HG02973 (cell line): Measurements from ENCODE around the gene PCDHGC3.

Experiments used
- ATAC-seq: cut with Tn5 transposase; IDR thresholded peaks from one replicate; pipeline ENCODE4 v1.9.1; 2021; ENCODE audit warnings: moderate library complexity; ENCODE audit not compliant: unreplicated experiment

The PCDHGC3 gene

DNA sequence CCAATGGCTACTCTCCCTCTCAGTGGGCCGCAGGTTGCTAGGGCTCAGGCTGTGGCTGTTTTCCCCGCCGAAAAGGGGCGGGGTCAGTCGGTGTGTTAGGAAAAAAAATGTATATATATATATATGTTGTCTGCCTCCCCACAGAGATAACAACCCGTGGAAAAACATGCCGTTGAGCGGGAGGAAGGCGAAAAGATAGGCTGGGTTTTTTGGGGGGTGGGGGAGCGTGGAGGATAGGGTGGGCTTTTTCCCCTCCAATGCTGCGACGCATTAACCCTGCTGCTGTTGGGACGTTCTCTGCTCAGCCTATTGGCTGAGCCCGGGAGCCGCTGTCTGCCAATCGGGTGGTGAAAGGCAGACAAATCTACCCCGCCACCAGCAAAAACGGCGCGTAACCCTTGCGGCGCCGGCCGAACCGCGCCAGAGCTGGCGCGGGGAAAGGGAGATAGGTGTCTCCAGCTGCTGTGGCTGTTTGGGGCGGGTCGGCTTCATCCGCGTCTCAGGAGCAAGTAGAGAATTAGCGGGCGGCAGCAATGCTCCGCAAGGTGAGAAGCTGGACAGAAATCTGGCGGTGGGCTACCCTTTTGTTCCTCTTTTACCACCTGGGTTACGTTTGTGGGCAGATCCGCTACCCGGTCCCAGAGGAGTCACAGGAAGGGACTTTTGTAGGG, 9.0 kb downstream of the PCDHGC3 start, which contains the start of gene PCDHGC4:
PCDHGC4 (plus strand) TSS at position 390 of the 671 bp plus-strand sequence; CDS start at position 534, 144 bp downstream.
- no peak for ATAC-seq

DNA sequence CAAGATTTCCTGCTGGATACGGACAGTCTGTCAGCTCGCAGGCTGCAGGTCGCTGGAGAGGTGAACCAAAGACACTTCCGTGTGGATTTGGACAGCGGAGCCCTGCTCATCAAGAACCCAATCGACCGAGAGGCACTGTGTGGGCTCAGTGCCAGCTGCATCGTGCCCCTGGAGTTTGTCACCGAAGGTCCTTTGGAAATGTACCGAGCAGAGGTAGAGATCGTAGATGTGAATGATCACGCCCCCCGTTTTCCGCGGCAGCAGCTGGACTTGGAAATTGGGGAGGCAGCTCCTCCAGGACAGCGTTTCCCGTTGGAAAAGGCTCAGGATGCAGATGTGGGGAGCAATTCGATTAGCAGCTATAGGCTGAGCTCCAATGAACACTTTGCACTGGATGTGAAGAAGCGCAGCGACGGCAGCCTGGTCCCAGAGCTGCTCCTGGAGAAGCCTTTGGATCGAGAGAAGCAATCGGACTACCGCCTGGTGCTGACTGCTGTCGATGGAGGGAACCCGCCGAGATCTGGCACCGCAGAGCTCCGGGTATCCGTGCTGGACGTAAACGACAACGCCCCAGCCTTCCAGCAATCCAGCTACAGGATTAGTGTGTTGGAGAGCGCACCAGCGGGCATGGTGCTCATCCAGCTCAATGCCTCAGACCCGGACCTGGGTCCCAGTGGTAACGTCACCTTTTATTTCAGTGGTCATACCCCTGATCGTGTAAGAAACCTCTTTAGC, 9.7 kb downstream of the PCDHGC3 start:
- no peak for ATAC-seq

DNA sequence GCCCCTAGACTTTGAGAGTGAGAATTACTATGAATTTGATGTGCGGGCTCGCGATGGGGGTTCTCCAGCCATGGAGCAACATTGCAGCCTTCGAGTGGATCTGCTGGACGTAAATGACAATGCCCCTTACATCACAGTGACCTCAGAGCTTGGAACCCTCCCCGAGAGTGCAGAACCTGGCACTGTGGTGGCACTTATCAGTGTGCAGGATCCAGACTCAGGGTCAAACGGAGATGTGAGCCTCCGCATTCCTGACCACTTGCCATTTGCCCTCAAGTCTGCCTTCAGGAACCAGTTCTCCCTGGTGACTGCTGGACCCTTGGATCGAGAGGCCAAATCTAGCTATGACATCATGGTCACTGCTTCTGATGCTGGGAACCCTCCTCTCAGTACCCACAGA, 10.3 kb downstream of the PCDHGC3 start:
- ATAC-seq: no peak

DNA sequence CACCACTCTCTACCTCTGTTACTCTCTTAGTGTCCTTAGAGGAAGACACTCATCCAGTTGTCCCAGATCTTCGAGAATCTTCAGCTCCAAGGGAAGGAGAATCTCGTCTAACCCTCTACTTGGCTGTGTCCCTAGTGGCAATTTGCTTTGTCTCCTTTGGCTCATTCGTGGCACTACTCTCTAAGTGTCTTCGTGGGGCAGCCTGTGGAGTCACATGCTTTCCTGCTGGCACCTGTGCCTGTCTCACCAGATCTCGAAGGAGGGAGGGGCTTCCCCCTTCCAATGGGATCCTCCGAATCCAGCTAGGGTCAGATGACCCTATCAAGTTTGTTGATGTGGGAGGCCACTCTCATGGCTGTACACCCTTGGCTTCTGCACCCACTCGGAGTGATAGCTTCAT, 11.4 kb downstream of the PCDHGC3 start:
- ATAC-seq: no peak

DNA sequence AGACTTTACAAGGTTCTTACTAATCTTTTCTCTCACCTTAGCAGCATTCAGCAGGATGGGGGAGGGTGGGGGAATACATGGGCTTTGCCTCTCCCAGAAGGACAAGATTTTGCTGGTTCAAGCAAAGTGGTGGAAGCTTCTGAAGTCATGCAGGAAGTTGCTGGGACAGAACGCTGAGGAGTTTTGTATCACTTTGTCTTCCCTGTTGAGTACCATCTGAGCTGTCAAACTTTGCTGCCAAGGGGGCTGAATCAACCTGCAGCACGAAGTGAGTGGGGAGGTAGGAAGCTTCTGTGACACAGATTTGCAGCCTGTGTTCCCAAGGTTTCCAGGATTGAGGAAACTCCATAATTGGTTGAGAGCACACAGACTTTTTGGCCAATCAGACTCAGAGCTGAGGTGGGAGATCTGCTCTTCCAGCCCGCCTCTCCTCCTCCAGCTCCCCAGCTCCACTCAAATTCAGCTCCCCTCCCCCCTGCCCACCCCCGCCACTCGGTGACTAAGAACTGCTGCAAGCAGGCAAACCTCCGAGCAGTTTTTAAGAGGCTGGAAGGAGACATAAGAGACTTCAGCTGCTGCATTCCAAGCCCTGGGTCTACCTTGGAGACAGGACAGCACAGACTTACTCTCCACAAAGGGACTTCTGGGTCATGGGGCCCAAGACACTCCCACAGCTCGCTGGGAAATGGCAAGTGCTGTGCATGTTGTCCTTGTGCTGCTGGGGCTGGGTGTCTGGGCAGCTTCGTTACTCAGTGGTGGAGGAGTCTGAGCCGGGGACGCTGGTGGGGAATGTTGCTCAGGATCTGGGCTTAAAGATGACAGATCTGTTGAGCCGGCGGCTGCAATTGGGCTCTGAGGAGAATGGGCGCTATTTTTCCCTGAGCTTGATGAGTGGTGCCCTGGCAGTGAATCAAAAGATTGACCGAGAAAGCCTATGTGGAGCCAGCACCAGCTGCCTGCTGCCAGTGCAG, 13.1 kb downstream of the PCDHGC3 start, which contains the start of gene PCDHGC5:
PCDHGC5 (plus strand) TSS at position 491 of the 971 bp plus-strand sequence; CDS start at position 651, 160 bp downstream.
- no peak for ATAC-seq

DNA sequence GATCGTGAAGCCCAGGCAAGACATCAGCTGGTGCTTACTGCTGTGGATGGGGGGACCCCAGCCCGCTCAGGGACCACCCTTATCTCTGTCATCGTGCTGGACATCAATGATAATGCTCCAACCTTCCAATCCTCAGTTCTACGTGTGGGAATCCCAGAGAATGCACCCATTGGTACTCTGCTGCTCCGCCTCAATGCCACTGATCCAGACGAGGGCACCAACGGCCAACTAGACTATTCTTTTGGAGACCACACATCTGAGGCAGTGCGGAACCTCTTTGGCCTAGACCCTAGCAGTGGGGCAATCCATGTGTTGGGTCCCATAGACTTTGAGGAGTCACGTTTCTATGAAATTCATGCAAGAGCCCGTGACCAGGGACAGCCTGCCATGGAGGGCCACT, 14.1 kb downstream of the PCDHGC3 start:
- ATAC-seq: no peak

DNA sequence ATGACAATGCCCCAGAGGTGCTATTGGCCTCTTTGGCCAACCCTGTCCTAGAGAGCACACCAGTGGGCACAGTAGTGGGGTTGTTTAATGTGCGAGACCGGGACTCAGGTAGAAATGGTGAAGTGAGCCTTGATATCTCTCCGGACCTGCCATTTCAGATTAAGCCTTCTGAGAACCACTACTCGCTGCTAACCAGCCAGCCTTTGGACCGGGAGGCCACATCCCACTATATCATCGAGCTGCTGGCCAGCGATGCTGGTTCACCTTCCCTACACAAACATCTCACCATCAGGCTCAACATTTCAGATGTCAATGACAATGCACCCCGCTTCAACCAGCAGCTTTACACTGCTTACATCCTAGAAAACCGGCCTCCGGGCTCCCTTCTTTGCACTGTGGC, 14.5 kb downstream of the PCDHGC3 start:
- ATAC-seq: no peak

DNA sequence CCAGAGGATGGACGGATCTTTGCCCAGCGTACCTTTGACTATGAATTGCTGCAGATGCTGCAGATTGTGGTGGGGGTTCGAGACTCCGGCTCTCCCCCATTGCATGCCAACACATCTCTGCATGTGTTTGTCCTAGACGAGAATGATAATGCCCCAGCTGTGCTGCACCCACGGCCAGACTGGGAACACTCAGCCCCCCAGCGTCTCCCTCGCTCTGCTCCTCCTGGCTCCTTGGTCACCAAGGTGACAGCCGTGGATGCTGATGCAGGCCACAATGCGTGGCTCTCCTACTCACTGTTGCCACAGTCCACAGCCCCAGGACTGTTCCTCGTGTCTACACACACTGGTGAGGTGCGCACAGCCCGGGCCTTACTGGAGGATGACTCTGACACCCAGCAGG, 15.0 kb downstream of the PCDHGC3 start:
- ATAC-seq: no peak

DNA sequence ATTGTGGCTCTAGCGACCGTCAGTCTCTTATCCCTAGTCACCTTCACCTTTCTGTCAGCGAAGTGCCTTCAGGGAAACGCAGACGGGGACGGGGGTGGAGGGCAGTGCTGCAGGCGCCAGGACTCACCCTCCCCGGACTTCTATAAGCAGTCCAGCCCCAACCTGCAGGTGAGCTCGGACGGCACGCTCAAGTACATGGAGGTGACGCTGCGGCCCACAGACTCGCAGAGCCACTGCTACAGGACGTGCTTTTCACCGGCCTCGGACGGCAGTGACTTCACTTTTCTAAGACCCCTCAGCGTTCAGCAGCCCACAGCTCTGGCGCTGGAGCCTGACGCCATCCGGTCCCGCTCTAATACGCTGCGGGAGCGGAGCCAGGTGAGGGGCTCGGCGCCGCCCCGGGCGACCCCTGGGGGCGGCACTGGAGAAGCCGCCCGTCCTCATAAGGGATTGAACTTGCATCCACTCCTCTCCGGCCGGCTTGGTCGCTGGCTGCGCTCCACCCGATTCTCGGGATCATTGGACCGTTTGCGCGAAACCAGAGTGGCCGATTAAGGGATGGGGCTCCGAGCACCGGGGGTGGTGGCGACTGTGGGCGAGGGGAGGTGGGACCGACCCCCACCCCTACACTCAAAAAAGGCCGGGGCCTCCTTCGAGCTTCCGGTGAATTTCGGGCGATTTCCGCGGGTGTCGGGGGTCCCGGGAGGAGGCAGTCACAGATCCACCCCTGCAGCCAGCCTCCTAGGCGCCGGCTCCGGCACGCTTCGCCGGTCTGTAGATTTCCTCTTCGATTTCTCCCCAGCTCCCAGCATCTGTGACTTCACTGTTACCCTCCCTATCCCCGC, 15.8 kb downstream of the PCDHGC3 start:
- peak; percentile 23 for ATAC-seq

DNA sequence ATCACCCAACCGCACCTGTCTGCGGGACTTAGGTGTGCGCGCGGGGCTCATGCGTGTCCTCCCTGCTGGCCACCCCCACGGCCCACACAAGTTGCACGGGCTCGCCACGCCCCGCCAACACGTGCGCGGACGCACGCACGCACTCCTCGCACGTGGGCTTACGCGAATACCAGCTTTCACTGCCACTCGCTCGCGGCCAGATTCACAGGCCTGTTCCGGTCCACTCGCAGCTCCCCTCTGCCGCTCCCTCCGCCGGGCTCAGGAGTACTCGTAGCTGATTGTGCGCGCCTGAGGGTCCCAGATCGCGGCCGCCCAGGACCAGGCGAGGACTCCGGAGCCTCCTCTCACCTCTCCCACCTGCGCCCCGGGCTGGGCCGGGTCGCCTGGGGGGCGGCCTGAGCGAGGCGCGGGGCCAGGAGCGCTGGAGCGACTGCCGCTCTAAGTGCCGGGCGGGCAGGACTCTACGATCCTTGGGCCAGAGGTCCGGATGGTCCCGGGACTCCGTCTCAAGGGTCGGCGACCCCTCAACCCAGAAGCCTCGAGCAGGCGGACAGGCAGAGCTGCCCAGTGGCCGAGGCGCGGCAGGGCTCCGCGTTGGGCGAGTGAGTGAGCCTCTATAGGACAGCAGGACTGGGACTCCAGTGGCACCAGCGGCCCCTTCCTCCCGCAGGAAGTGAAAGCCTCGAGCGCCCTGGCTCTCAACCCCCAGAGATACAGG, 16.6 kb downstream of the PCDHGC3 start:
- ATAC-seq: peak; percentile 57

DNA sequence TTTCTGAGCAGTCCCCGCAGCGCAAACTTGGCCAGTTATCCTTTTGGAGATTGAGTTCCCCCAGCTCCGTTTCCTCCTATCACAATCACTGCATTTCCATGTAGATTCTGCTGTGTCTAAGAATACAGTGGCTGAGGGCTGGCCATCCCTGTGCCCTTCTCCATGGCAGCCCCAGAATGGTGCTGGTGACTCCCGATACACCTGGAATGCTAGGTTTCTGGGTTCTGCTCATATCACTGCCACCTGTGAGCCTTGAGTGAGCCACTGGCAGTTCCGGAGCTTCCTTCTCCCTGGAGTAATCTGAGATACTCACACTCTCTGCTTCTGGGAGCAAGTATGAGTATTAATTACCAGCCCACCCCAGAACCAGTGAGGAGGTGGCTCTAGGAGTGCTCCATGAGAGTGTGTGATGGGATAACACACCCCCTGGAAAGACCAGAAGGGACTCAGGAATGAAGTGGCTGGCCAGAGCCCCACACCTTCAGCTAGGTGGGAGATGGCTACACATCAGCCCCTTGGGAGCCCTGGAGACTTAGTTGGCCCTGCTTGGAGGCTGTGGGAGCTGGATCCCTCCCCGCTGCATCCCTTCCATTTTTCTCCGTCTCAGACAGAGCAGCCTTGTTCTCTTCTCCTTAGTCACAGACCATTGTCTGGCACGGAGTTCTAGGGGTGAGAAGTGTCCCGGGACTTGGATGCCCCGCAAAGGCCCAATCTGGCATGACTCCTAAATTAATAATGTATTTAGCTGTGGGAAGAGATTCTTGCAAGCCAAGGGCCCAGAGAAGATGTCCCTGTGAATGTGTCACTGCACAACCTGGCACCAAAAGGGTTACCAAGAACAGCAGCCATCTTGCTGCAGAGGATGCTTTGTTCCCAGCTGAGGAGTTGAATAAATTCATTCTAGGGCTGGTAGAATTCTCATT, 18.0 kb downstream of the PCDHGC3 start:
- ATAC-seq: no peak

DNA sequence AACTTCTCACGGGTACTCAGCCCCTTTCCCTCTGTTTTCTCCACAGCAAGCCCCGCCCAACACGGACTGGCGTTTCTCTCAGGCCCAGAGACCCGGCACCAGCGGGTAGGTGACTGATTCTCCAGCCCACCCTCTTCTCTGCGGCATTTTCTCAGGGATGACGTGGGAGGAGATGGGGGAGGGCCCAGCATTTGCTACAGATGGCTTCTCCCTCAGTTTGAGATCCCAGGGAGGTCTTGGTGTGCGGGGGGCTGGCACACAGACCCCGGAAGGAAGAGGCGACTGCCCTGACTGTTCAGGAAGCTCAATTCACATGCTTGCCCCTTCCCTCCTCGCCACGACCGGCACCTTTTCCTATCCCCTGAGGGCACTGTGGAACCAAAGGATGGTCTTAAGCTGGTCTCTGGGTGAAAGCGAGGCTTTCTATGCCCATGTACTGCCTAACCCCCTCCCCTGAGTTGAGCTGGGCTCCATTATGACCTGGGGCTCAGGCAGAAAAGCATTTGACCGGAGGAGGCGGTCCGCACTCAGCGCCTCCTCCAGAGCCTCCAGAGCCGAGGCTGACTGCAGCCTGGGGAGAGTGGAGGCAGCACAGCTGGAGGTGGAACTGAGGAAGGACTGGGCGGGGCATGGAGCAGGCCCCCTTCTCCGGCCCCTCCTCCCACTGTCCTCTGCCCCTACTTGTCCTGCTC, 19.1 kb downstream of the PCDHGC3 start:
- ATAC-seq: no peak

DNA sequence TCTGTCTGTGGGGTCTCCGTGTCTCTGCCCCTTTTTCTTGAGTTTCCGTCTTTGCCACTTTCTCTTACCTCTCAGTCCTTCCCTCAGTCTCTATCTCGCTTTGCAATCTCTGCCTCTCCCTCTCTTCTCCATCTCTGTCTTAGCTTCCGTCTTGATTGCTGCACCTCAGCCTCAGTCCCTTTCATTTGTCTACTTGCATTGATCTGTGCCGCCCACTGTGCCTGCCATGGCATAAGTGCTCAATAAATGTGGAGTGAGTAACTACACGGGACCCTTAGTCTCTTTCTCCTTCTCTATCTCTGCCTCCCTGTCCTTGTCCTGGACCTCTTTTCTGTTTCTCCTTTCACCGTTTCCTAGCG, 19.7 kb downstream of the PCDHGC3 start:
- ATAC-seq: no peak

DNA sequence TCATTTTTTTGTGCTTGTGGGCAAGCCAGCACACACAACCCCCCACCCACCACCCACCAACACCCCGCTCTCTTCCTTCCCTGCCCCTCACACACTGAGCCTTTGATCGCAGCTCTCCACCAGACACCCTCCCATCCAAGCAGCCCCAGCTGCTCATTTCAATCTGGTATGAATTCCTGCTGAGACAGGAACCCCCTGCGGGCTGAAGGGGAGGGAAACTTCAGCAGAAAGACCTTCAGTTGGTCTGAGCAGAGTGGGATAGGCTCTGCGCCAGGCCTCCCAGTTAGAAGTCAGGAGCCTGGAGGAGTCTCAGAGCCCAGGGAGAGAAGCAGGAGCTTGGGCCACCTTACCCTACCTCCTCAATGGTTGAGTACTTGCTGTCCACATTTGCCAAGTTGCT, 20.3 kb downstream of the PCDHGC3 start:
- ATAC-seq: no peak

DNA sequence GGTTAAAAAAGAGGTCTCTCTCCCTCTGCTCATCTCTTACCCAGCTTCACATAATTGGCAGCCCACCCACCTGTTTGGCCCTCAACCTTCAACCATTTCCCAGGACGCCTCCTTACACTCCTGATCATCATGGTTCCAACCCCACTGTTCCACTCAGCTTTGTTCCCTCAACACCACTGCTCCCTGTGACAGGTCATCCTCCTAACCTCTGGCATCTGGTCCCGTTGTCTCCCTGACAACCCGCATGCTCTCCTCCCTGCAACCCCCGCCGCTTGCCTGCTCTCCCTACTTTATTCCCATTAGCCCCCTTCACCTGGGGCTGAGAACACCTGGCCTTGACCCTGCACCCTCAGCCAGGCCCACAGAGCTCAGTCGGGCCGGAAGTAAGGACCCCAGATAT, 26.0 kb downstream of the PCDHGC3 start:
- no peak for ATAC-seq

DNA sequence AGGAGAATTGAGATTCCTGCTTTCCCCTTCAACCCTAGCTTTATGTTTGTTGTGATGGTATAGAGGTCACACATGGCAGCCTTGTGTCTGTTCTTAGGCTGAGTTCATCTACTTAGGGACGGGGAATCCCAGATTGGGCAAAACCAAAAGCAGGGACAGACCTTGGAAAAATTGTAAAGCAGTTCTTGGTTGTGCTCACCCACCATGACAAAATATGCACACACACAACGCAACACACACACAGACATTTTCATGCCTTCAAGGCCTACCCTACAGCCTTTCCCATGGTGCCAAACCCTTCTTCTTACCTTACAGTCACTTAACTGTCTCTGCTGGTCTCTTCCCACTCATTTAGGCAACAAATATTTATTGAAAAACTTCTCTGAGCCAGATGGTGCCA, 27.9 kb downstream of the PCDHGC3 start:
- no peak for ATAC-seq

DNA sequence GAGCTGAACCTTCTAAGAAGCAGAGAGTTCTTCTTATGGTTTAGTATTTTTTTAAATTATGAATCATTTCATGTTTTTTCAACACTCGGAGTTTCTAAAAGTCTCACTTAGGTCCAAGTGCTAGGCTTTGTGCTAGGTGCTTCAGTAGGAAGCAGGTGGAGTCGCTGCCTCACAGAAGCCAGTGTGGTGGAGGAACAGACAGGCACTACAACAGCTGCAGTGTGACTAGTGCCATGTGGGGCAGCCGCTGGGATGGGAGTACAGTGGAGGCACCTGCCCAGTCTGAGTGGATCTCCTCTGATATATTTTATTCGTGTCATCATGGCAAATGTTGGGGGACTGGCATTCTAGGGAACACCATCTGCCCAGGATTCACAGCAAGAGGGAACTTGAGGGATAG, 28.4 kb downstream of the PCDHGC3 start:
- no peak for ATAC-seq
